ENCODE measurements around the gene CWC22.

- no peak for TF ChIP-seq GABPB1 (CRISPR knock-in tag; IDR thresholded peaks at IDR 0.05)
- TF ChIP-seq CTCF (IDR thresholded peaks at IDR 0.05), result no peak
- no peak for TF ChIP-seq TP53 (CRISPR knock-in tag; IDR thresholded peaks at IDR 0.05)
- no peak for TF ChIP-seq ZNF512 (CRISPR knock-in tag; IDR thresholded peaks at IDR 0.05; ENCODE audit: borderline replicate concordance)
- no peak for TF ChIP-seq ATF6 (CRISPR knock-in tag; IDR thresholded peaks at IDR 0.05)
- no peak for TF ChIP-seq FOXP1 (CRISPR knock-in tag; IDR thresholded peaks at IDR 0.05; ENCODE audit: borderline replicate concordance)
- no peak for TF ChIP-seq JUN (CRISPR knock-in tag; IDR thresholded peaks at IDR 0.05)
- no peak for TF ChIP-seq CBFB (CRISPR knock-in tag; IDR thresholded peaks at IDR 0.05; ENCODE audit: low read depth)
- no peak for TF ChIP-seq HMGA2 (CRISPR knock-in tag; IDR thresholded peaks at IDR 0.05)
- no peak for TF ChIP-seq ETV6 (CRISPR knock-in tag; IDR thresholded peaks at IDR 0.05)
- no peak for TF ChIP-seq JAZF1 (CRISPR knock-in tag; IDR thresholded peaks at IDR 0.05)
- TF ChIP-seq PREB (CRISPR knock-in tag; IDR thresholded peaks at IDR 0.05; ENCODE audit: borderline replicate concordance), result no peak
- no peak for TF ChIP-seq SOX15 (CRISPR knock-in tag; IDR thresholded peaks at IDR 0.05)
- no peak for TF ChIP-seq MLX (CRISPR knock-in tag; IDR thresholded peaks at IDR 0.05)
Observed at GRCh38 chr2:179985163-179985820, 21.8 kb downstream of the CWC22 start.

All from WTC11 (cell line).